ENCODE results near the gene HIVEP3. TPM values are rescaled to one million over a fixed set of nuclear protein-coding genes. Genes with fewer than 3 reads are reported as not detected.
A peak's percentile ranks its signal among the peaks of the same experiment; 100 is the strongest.

HIVEP3 gene
- total RNA-seq, 2 experiments from 2014 or later: 25.3 to 26.2 TPM

DNA sequence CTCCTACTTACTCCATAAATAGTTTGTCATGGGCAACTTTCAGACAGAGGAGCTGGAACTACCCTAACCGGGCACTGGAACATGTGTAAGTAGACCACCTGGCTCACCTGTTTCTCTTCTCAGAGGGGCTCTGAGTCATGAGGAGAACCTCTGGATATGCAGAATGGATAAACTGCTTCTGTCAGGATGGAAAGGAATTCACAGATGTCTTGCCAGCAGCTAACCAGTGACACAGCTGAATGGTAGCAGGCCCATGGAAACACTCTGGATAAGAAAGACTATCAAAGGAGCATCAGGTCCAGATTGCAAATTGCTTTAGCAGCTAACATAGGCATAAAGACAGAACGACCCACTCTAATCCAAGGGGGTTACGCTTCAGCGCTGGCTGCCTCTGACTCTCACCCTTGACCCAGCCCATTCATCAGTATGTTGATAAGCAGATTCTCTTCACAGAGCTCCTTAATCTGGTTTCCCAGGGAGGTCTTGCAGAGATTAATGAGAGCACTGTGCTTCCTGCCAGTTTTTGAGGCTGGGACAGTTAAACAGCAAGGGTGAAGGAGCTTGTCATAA lies 54.2 kb downstream of the HIVEP3 start:
- H3K4me3 Mint-ChIP-seq: no peak overlapping the region
- no peak overlapping the region for H3K27ac Mint-ChIP-seq
- intact Hi-C loops (cut with micrococcal nuclease): loop anchor here (5.0 to 10.0 kb wide), 2 partner anchors 150 to 292 kb away; no protein-coding TSS in a partner anchor
- peaks cover 2% of the 10 kb centered on the region for H3K36me3 Mint-ChIP-seq
- H3K9me3 Mint-ChIP-seq: no peaks in the 10 kb centered on the region
- peaks cover 51% of the 10 kb centered on the region for H3K4me1 Mint-ChIP-seq (ENCODE audit: low read depth)
- H3K27me3 Mint-ChIP-seq: no peaks in the 10 kb centered on the region
- ChIA-PET CTCF (interaction anchor here (1.2 to 1.9 kb wide), 4 partner anchors 27 to 598 kb away, joined by 3 to 6 read pairs (median 4); partner anchors contain the start of gene CCDC30), POLR2A (interaction anchor here (1.1 kb wide), 1 partner anchor 55 kb away, joined by 3 read pairs; no protein-coding TSS in a partner anchor)
- DNase-seq: no peak

GRCh38 chr1:41863718-41864117 lies 55.0 kb downstream of the HIVEP3 start:
- DNase-seq: no peak
- Mint-ChIP-seq H3K4me1 (ENCODE audit: low read depth) (peaks cover 47% of the 10 kb centered on the region), H3K27me3 (no peaks in the 10 kb centered on the region), H3K4me3 (no peak overlapping the region), H3K9me3 (no peaks in the 10 kb centered on the region), H3K36me3 (peaks cover 2% of the 10 kb centered on the region), H3K27ac (no peak overlapping the region)
- ChIA-PET POLR2A (no interaction called here), CTCF (interaction anchor here (1.2 to 2.7 kb wide), 3 partner anchors 28 to 290 kb away, joined by 3 to 11 read pairs (median 6); no protein-coding TSS in a partner anchor)
- intact Hi-C loops (cut with micrococcal nuclease): loop anchor here (2.0 to 10.0 kb wide), 5 partner anchors 57 to 291 kb away; no protein-coding TSS in a partner anchor

- peaks cover 2% of the 10 kb centered on the region for H3K36me3 Mint-ChIP-seq
- DNase-seq: peak; percentile 83
- H3K27me3 Mint-ChIP-seq: no peaks in the 10 kb centered on the region
- peak overlapping the region; percentile 83 for H3K27ac Mint-ChIP-seq
- intact Hi-C loops (cut with micrococcal nuclease): loop anchor here (1.0 to 10.0 kb wide), 8 partner anchors 12 to 290 kb away; no protein-coding TSS in a partner anchor
- no peaks in the 10 kb centered on the region for H3K9me3 Mint-ChIP-seq
- ChIA-PET POLR2A (interaction anchor here (1.0 to 1.3 kb wide), 4 partner anchors 30 to 172 kb away, joined by 3 to 4 read pairs (median 3); no protein-coding TSS in a partner anchor), CTCF (interaction anchor here (0.6 to 2.7 kb wide), 7 partner anchors 12 to 289 kb away, joined by 3 to 11 read pairs (median 5); no protein-coding TSS in a partner anchor)
- peak overlapping the region; percentile 18 for H3K4me3 Mint-ChIP-seq
- H3K4me1 Mint-ChIP-seq (ENCODE audit: low read depth): peaks cover 36% of the 10 kb centered on the region
Measured at GRCh38 chr1:41862384-41863221, 56.1 kb downstream of the HIVEP3 start.

GRCh38 chr1:41861535-41862383 lies 57.0 kb downstream of the HIVEP3 start:
- H3K36me3 Mint-ChIP-seq: peaks cover 2% of the 10 kb centered on the region
- H3K9me3 Mint-ChIP-seq: no peaks in the 10 kb centered on the region
- ChIA-PET POLR2A (interaction anchor here (0.5 to 1.3 kb wide), 3 partner anchors 12 to 155 kb away, joined by 3 read pairs; no protein-coding TSS in a partner anchor), CTCF (interaction anchor here (1.4 to 2.7 kb wide), 4 partner anchors 12 to 287 kb away, joined by 4 to 11 read pairs (median 5); no protein-coding TSS in a partner anchor)
- intact Hi-C loops (cut with micrococcal nuclease): loop anchor here (1.0 to 10.0 kb wide), 8 partner anchors 11 to 289 kb away; no protein-coding TSS in a partner anchor
- no peaks in the 10 kb centered on the region for H3K27me3 Mint-ChIP-seq
- peak overlapping the region; percentile 83 for H3K27ac Mint-ChIP-seq
- peaks cover 34% of the 10 kb centered on the region for H3K4me1 Mint-ChIP-seq (ENCODE audit: low read depth)
- no peak for DNase-seq
- peak overlapping the region; percentile 18 for H3K4me3 Mint-ChIP-seq

- no peaks in the 10 kb centered on the region for H3K27me3 Mint-ChIP-seq
- POLR2A ChIA-PET: interaction anchor here (0.6 kb wide), 1 partner anchor 49 kb away, joined by 3 read pairs; no protein-coding TSS in a partner anchor
Measured at GRCh38 chr1:41860771-41861170, 58.0 kb downstream of the HIVEP3 start.

DNA sequence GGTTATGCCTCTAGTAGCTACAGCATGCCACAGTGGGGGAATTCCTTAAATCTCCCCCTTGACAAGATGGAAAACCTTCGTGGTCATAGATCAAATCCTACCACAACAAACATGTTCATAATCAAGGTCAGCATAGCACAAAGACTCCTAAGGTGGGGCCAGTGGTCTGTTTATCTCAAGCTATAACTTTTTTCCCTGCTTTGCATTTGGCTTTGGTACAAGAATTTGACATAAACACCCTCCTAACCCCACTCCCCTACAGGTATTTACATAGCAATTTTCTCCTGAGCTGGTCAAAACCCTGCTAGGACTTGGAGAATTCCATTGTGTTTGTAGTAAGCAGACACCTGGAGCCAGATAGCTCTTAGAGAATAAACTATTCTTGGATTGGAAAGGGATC lies 58.5 kb downstream of the HIVEP3 start:
- no peak for DNase-seq
- intact Hi-C loops (cut with micrococcal nuclease): loop anchor here (5.0 to 10.0 kb wide), 2 partner anchors 155 to 288 kb away; no protein-coding TSS in a partner anchor
- no peak overlapping the region for H3K4me3 Mint-ChIP-seq
- peaks cover 3% of the 10 kb centered on the region for H3K9me3 Mint-ChIP-seq
- peaks cover 34% of the 10 kb centered on the region for H3K4me1 Mint-ChIP-seq (ENCODE audit: low read depth)
- no peaks in the 10 kb centered on the region for H3K27me3 Mint-ChIP-seq
- H3K27ac Mint-ChIP-seq: no peak overlapping the region
- ChIA-PET CTCF (interaction anchor here (1.3 kb wide), 1 partner anchor 48 kb away, joined by 3 read pairs; no protein-coding TSS in a partner anchor), POLR2A (no interaction called here)
- peaks cover 4% of the 10 kb centered on the region for H3K36me3 Mint-ChIP-seq

More at GRCh38 chr1:41860771-41861170, 58.0 kb downstream of the HIVEP3 start:
- H3K4me3 Mint-ChIP-seq: no peak overlapping the region
- peaks cover 2% of the 10 kb centered on the region for H3K36me3 Mint-ChIP-seq
- peaks cover 34% of the 10 kb centered on the region for H3K4me1 Mint-ChIP-seq (ENCODE audit: low read depth)
- no peak for DNase-seq
- no peak overlapping the region for H3K27ac Mint-ChIP-seq
- no peaks in the 10 kb centered on the region for H3K9me3 Mint-ChIP-seq
- CTCF ChIA-PET: interaction anchor here (1.3 to 1.8 kb wide), 2 partner anchors 49 to 207 kb away, joined by 3 to 4 read pairs; no protein-coding TSS in a partner anchor
- intact Hi-C loops (cut with micrococcal nuclease): loop anchor here (5.0 to 10.0 kb wide), 2 partner anchors 154 to 288 kb away; no protein-coding TSS in a partner anchor

DNA sequence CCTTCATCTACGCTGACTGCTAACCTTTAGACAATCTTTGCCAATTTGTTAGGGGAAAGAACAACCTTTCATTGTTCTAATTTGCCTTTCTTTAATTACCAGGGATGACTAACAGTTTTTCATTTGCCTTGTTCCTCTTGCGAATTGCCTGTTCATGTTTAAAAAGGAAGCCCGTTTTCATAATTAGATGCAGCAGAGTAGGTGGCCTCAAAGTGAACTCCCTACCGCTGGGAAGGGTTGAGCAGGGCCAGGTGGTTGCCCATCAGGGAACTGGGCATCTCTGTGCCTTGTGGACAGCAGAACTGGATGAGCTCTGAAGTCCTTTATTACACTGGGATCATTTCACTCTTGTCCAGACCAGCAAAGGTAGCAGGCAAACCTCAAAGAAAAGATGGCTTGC lies 59.0 kb downstream of the HIVEP3 start:
- CTCF ChIA-PET: interaction anchor here (1.3 kb wide), 1 partner anchor 48 kb away, joined by 3 read pairs; no protein-coding TSS in a partner anchor
- intact Hi-C loops (cut with micrococcal nuclease): loop anchor here (5.0 to 10.0 kb wide), 2 partner anchors 155 to 287 kb away; no protein-coding TSS in a partner anchor
- no peaks in the 10 kb centered on the region for H3K27me3 Mint-ChIP-seq
- H3K36me3 Mint-ChIP-seq: peaks cover 3% of the 10 kb centered on the region
- POLR2A ChIA-PET: no interaction called here
- no peak overlapping the region for H3K4me3 Mint-ChIP-seq
- H3K9me3 Mint-ChIP-seq: peaks cover 3% of the 10 kb centered on the region
- DNase-seq: no peak
- no peak overlapping the region for H3K27ac Mint-ChIP-seq
- H3K4me1 Mint-ChIP-seq (ENCODE audit: low read depth): peaks cover 34% of the 10 kb centered on the region

- H3K4me3 Mint-ChIP-seq: no peak overlapping the region
- H3K9me3 Mint-ChIP-seq: peaks cover 3% of the 10 kb centered on the region
- CTCF ChIA-PET: no interaction called here
- no peak for DNase-seq
- POLR2A ChIA-PET: no interaction called here
- peaks cover 2% of the 10 kb centered on the region for H3K36me3 Mint-ChIP-seq
- H3K4me1 Mint-ChIP-seq (ENCODE audit: low read depth): peaks cover 15% of the 10 kb centered on the region
- intact Hi-C loops (cut with micrococcal nuclease): no loop called here
- no peak overlapping the region for H3K27ac Mint-ChIP-seq
- H3K27me3 Mint-ChIP-seq: no peaks in the 10 kb centered on the region
Measured at GRCh38 chr1:41856944-41857285, 61.8 kb downstream of the HIVEP3 start.

GRCh38 chr1:41856151-41856943 lies 62.4 kb downstream of the HIVEP3 start:
- Mint-ChIP-seq H3K4me1 (ENCODE audit: low read depth) (peaks cover 13% of the 10 kb centered on the region), H3K9me3 (peaks cover 3% of the 10 kb centered on the region), H3K36me3 (peaks cover 2% of the 10 kb centered on the region), H3K27me3 (no peaks in the 10 kb centered on the region), H3K27ac (no peak overlapping the region), H3K4me3 (no peak overlapping the region)
- POLR2A ChIA-PET: no interaction called here
- CTCF ChIA-PET: no interaction called here
- intact Hi-C loops (cut with micrococcal nuclease): no loop called here
- DNase-seq: no peak

- DNase-seq: no peak
- intact Hi-C loops (cut with micrococcal nuclease): no loop called here
- Mint-ChIP-seq H3K4me1 (ENCODE audit: low read depth) (peaks cover 13% of the 10 kb centered on the region), H3K9me3 (peaks cover 3% of the 10 kb centered on the region), H3K36me3 (peaks cover 2% of the 10 kb centered on the region), H3K27ac (no peak overlapping the region), H3K4me3 (no peak overlapping the region), H3K27me3 (no peaks in the 10 kb centered on the region)
- CTCF ChIA-PET: no interaction called here
- POLR2A ChIA-PET: no interaction called here
Measured at GRCh38 chr1:41855713-41856112, 63.0 kb downstream of the HIVEP3 start.

- Mint-ChIP-seq H3K36me3 (peaks cover 2% of the 10 kb centered on the region), H3K27ac (no peak overlapping the region), H3K9me3 (peaks cover 3% of the 10 kb centered on the region), H3K4me1 (ENCODE audit: low read depth) (peaks cover 21% of the 10 kb centered on the region), H3K27me3 (no peaks in the 10 kb centered on the region), H3K4me3 (no peak overlapping the region)
- POLR2A ChIA-PET: no interaction called here
- intact Hi-C loops (cut with micrococcal nuclease): no loop called here
- no peak for DNase-seq
- CTCF ChIA-PET: no interaction called here
Measured at GRCh38 chr1:41853907-41854306, 64.8 kb downstream of the HIVEP3 start.

Data from activated CD4-positive, alpha-beta memory T cell treated with anti-CD3 and anti-CD28 coated beads for 36 hours (primary cell).